Measurements from ENCODE around the gene NFE2L1.

Gene NFE2L1

DNA sequence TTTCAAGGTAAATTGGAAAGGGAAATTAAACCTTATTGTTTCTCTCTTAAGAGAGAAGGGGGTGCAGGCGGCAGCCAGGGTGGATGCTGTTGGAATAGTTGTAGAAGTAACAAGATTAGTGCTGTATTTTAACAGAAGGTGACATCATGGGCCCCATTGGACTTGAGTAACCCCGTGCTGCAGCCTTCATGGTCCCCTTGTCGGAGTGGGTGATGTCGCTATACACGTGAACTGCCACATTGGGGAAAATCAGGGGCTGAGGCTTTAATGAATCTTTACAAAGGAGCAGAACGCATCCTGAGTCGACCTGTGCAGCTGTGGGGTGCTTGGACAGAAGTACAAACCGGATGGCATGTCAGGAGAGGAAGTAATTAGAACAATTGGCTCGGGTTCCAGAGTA, 62.6 kb downstream of the NFE2L1 start:
- DNase-seq (ENCODE audit: low read depth) = no peak
